Ammon's horn (tissue), 1 donor: Measurements from ENCODE around the gene OPN1SW.

Source experiments
- DNase-seq: peaks from one replicate; pipeline ENCODE4 v3.0.0-alpha.2; 2016; ENCODE audit warnings: low spot score

OPN1SW gene

GRCh38 chr7:128732521-128733277, 42.9 kb downstream of the OPN1SW start:
- DNase-seq, result no peak

DNA sequence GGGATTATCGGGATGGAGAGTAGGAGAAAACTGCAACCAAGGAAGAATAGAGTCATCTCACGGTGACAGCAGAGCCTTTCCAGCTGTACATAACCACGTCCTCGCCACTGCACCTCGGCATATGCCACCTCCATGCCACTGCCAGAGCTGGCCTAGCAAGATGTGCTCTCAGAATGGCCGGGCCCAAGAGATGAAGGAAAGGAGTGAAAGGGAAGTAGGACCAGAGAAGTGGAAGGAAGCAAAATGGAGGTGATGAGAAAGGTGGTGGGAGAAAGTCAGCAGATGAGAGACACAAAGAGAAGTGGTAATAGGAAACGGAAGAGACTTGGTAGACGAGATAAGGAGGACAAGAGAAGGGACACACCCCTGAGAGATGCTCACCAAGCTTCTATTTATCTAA, 44.4 kb downstream of the OPN1SW start:
- DNase-seq, result no peak

- DNase-seq, result no peak
These were observed 46.1 kb downstream of the OPN1SW start for GRCh38 chr7:128729494-128729893.

DNA sequence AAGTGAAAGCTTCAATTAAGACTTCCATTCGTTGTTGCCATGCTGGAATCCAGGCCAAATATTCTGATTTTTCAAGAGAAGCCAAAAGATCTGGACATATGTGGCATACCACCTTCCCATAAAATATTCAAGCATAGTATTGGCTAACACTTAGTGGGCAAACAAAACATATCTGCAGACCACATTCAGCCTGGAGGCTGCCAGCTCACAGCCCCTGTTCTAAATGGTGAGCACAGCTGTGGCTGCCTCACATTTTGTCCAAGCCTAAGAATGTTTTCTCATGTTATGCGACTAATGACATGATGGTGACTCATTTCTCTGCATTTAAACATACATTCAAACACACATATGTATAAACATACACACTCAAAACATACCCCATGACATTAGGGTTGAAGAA, 47.0 kb downstream of the OPN1SW start:
- no peak for DNase-seq

DNA sequence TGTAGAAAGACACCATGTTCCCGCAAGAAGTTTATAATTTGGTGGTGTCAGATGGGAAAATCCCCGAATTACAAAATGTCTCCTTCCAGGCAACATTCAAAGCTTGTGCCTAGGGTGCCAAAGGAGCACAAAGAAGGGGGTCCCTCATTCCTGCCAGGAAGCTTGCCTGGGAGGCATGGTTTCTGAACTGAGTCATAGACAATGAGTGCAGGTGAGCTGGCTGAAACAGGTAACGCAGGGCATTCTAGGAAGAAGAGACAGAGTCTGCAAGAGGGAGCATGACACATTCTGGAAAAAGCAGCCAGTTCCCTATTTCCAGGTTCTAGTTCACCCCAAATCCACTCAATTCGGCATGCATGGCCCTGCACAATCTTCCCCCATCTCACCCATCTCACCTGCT, 48.4 kb downstream of the OPN1SW start:
- DNase-seq, result no peak

DNA sequence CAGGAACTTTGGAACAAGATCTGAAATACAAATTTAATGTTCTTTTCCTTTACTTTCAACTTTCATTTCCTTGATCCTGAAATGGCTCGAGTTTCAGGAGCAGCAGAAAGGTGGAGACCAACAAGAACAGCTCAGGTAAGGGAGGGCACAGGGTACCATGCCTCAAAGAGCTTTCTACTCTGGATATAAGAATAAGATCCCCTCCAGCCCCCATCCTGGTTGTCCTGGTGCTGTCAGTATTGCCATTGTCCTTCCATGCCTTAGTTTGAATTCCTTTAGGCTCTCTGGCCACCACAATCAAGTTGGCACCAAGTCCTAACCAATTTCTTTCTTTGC, 48.9 kb downstream of the OPN1SW start:
- no peak for DNase-seq

GRCh38 chr7:128726059-128726736, 49.4 kb downstream of the OPN1SW start:
- peak; percentile 37 for DNase-seq

DNA sequence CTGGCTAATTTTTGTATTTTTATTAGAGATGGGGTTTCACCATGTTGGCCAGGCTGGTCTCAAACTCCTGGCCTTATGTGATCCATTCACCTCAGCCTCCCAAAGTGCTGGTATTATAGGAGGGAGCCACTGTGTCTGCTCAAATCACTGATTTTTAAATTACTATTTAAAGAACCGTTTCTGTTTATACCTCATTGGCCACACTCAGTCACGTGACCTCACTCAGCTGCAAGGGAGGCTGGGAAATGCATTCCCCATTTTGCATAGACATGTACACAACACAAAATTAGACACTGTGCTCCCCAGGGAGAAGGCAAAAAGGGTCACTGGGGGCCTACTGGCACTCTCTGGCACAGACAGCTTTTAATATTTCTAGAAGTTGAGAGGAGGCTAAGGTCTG, 50.1 kb downstream of the OPN1SW start:
- no peak for DNase-seq

DNA sequence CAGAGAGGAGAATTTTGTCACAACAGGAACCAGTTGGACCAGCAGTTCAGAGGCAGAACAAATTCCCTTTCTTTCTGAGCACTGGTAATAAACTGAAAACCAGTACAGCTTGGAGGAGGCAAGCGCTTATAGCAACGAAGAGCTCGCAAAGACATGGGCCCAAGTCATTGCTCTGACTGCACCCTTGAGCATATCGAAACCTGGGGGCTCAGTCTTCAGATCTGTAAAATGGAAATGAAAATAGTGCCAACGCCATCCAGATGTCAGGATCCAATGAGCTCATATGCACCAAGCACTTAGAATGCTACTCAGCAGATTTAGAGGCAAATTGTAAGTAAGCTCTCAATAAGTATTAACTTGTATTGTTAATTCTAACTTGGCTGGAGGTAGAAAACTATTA, 50.9 kb downstream of the OPN1SW start:
- no peak for DNase-seq
